Activated CD8-positive, alpha-beta T cell treated with anti-CD3 and anti-CD28 coated beads, Interleukin-2, amount 10 ng/mL, durations not matched to agents 7 days and 5 days (primary cell): ENCODE results near the gene XIAP. TPM values are rescaled to one million over a fixed set of nuclear protein-coding genes. Genes with fewer than 3 reads are reported as not detected.
"Not testable (repeated sequence)": the region's sequence is repeated elsewhere in the genome, so short reads cannot be mapped to it uniquely, and the experiment has no call there.

ENCODE experiments used
- ATAC-seq: fragments of 150-1000 bp; cut with Tn5 transposase; one replicate; pipeline ENCODE4 v1.10.0; 2021; ENCODE audit warnings: moderate library complexity
- CTCF ChIA-PET: fragments of 350-600 bp; sonication (Branson Sonifier 250); formaldehyde crosslinking; loops from one replicate; lab custom pipeline; 2021; ENCODE audit warnings: antibody characterized with exemption; lab: Charles Lee
- POLR2A ChIA-PET: fragments of 350-600 bp; sonication (Branson Sonifier 250); formaldehyde crosslinking; loops from one replicate; lab custom pipeline; 2021; ENCODE audit warnings: antibody characterized with exemption; lab: Charles Lee
- DNase-seq: peaks from one replicate; pipeline ENCODE4 v3.0.0-alpha.2; 2020
- H3K27ac Mint-ChIP-seq: one replicate; pipeline ENCODE4 v1.8.0; 2021; ENCODE audit warnings: mild to moderate bottlenecking, mixed read lengths
- H3K27me3 Mint-ChIP-seq: one replicate; pipeline ENCODE4 v1.8.0; 2021; ENCODE audit warnings: low read depth, mixed read lengths
- H3K36me3 Mint-ChIP-seq: one replicate; pipeline ENCODE4 v1.8.0; 2021; ENCODE audit warnings: low read depth, mixed read lengths
- H3K4me1 Mint-ChIP-seq: one replicate; pipeline ENCODE4 v1.8.0; 2021; ENCODE audit warnings: low read depth, mixed read lengths
- H3K4me3 Mint-ChIP-seq: one replicate; pipeline ENCODE4 v1.8.0; 2021; ENCODE audit warnings: mild to moderate bottlenecking, mixed read lengths
- H3K9me3 Mint-ChIP-seq: one replicate; pipeline ENCODE4 v1.8.0; 2022; ENCODE audit warnings: mixed read lengths; ENCODE audit not compliant: insufficient read depth
- total RNA-seq, 2 experiments: library from RNA; stranded (reverse); gene quantifications; one replicate each; pipeline ENCODE4 v1.2.3, GENCODE V29; 2021

Gene XIAP
- total RNA-seq, 2 experiments from 2014 or later, result 33.9 to 38.0 TPM

GRCh38 chrX:123846577-123847038 lies 13.2 kb upstream of the XIAP start:
- Mint-ChIP-seq H3K9me3 (no peaks in the 10 kb centered on the region), H3K4me1 (no peaks in the 10 kb centered on the region), H3K36me3 (no peaks in the 10 kb centered on the region), H3K27me3 (peaks cover 3% of the 10 kb centered on the region), H3K27ac (no peak overlapping the region), H3K4me3 (no peak overlapping the region)
- ChIA-PET POLR2A (interaction anchor here (0.6 kb wide), 1 partner anchor 147 kb away, joined by 3 read pairs; no protein-coding TSS in a partner anchor), CTCF (no interaction called here)
- ATAC-seq (no peak), DNase-seq (no peak)

- no peaks in the 10 kb centered on the region for H3K36me3 Mint-ChIP-seq
- ChIA-PET CTCF (no interaction called here), POLR2A (no interaction called here)
Observed at GRCh38 chrX:123847056-123847455, 12.8 kb upstream of the XIAP start.

GRCh38 chrX:123849096-123849495 lies 10.8 kb upstream of the XIAP start:
- no peak for ATAC-seq
- Mint-ChIP-seq H3K36me3 (no peaks in the 10 kb centered on the region), H3K4me1 (no peaks in the 10 kb centered on the region), H3K4me3 (no peak overlapping the region), H3K27ac (no peak overlapping the region), H3K27me3 (peaks cover 3% of the 10 kb centered on the region), H3K9me3 (no peaks in the 10 kb centered on the region)
- POLR2A ChIA-PET, result no interaction called here
- CTCF ChIA-PET, result no interaction called here
- DNase-seq, result no peak

More at GRCh38 chrX:123847056-123847455, 12.8 kb upstream of the XIAP start:
- Mint-ChIP-seq H3K9me3 (no peaks in the 10 kb centered on the region), H3K27me3 (peaks cover 3% of the 10 kb centered on the region), H3K4me1 (no peaks in the 10 kb centered on the region), H3K27ac (no peak overlapping the region), H3K4me3 (no peak overlapping the region)
- no peak for ATAC-seq
- DNase-seq, result no peak

- POLR2A ChIA-PET, H3K27me3 Mint-ChIP-seq, H3K9me3 Mint-ChIP-seq, H3K4me1 Mint-ChIP-seq, CTCF ChIA-PET, H3K27ac Mint-ChIP-seq, H3K36me3 Mint-ChIP-seq, ATAC-seq, H3K4me3 Mint-ChIP-seq, DNase-seq: not testable (repeated sequence)
Observed at GRCh38 chrX:123849906-123850305, 9.9 kb upstream of the XIAP start.

GRCh38 chrX:123851079-123851478 lies 8.8 kb upstream of the XIAP start:
- H3K4me3 Mint-ChIP-seq, result no peak overlapping the region
- ATAC-seq (no peak), DNase-seq (no peak)
- ChIA-PET POLR2A (no interaction called here), CTCF (no interaction called here)
- H3K36me3 Mint-ChIP-seq, result no peaks in the 10 kb centered on the region
- no peaks in the 10 kb centered on the region for H3K4me1 Mint-ChIP-seq
- no peaks in the 10 kb centered on the region for H3K9me3 Mint-ChIP-seq
- H3K27ac Mint-ChIP-seq, result no peak overlapping the region
- H3K27me3 Mint-ChIP-seq, result peaks cover 3% of the 10 kb centered on the region

- H3K36me3 Mint-ChIP-seq, result no peaks in the 10 kb centered on the region
- H3K27me3 Mint-ChIP-seq, result peaks cover 3% of the 10 kb centered on the region
- H3K9me3 Mint-ChIP-seq, result no peaks in the 10 kb centered on the region
- ChIA-PET CTCF (interaction anchor here (1.1 kb wide), 1 partner anchor 23 kb away, joined by 3 read pairs; no protein-coding TSS in a partner anchor), POLR2A (no interaction called here)
- peaks cover 9% of the 10 kb centered on the region for H3K4me1 Mint-ChIP-seq
- no peak for DNase-seq
- H3K27ac Mint-ChIP-seq, result no peak overlapping the region
- no peak overlapping the region for H3K4me3 Mint-ChIP-seq
- ATAC-seq, result no peak
Observed at GRCh38 chrX:123854329-123854728, 5.5 kb upstream of the XIAP start.

GRCh38 chrX:123859409-123859845 lies 426 bp upstream of the XIAP start:
- no peaks in the 10 kb centered on the region for H3K9me3 Mint-ChIP-seq
- peaks cover 3% of the 10 kb centered on the region for H3K36me3 Mint-ChIP-seq
- ATAC-seq (no peak), DNase-seq (no peak)
- H3K27ac Mint-ChIP-seq, result peak overlapping the region; percentile 93
- POLR2A ChIA-PET, result no interaction called here
- H3K4me1 Mint-ChIP-seq, result peaks cover 10% of the 10 kb centered on the region
- peak overlapping the region; percentile 78 for H3K4me3 Mint-ChIP-seq
- CTCF ChIA-PET, result interaction anchor here (1.5 kb wide), 1 partner anchor 26 kb away, joined by 5 read pairs; no protein-coding TSS in a partner anchor
- no peaks in the 10 kb centered on the region for H3K27me3 Mint-ChIP-seq

- peak overlapping the region; percentile 78 for H3K4me3 Mint-ChIP-seq
- H3K27me3 Mint-ChIP-seq, result no peaks in the 10 kb centered on the region
- ChIA-PET CTCF (interaction anchor here (2.1 kb wide), 1 partner anchor 28 kb away, joined by 4 read pairs; no protein-coding TSS in a partner anchor), POLR2A (interaction anchor here (1.1 to 1.7 kb wide), 3 partner anchors 18 to 101 kb away, joined by 3 to 8 read pairs (median 5); partner anchors contain the start of gene STAG2)
- peaks cover 5% of the 10 kb centered on the region for H3K36me3 Mint-ChIP-seq
- DNase-seq, result no peak
- peak overlapping the region; percentile 93 for H3K27ac Mint-ChIP-seq
- H3K4me1 Mint-ChIP-seq, result peaks cover 12% of the 10 kb centered on the region
- ATAC-seq, result no peak
- no peaks in the 10 kb centered on the region for H3K9me3 Mint-ChIP-seq
Observed at GRCh38 chrX:123860983-123861382, 1.1 kb downstream of the XIAP start.

GRCh38 chrX:123869488-123869887 lies 9.6 kb downstream of the XIAP start:
- POLR2A ChIA-PET, result no interaction called here
- H3K9me3 Mint-ChIP-seq, result no peaks in the 10 kb centered on the region
- H3K27ac Mint-ChIP-seq, result no peak overlapping the region
- H3K4me1 Mint-ChIP-seq, result peaks cover 11% of the 10 kb centered on the region
- CTCF ChIA-PET, result interaction anchor here (0.6 kb wide), 1 partner anchor 1063 kb away, joined by 3 read pairs; no protein-coding TSS in a partner anchor
- no peaks in the 10 kb centered on the region for H3K27me3 Mint-ChIP-seq
- ATAC-seq (no peak), DNase-seq (no peak)
- H3K36me3 Mint-ChIP-seq, result peaks cover 24% of the 10 kb centered on the region
- no peak overlapping the region for H3K4me3 Mint-ChIP-seq

GRCh38 chrX:123871309-123871708 lies 11.5 kb downstream of the XIAP start:
- ATAC-seq, result no peak
- POLR2A ChIA-PET, result no interaction called here
- H3K4me3 Mint-ChIP-seq, result no peak overlapping the region
- H3K4me1 Mint-ChIP-seq, result peaks cover 12% of the 10 kb centered on the region
- no peak overlapping the region for H3K27ac Mint-ChIP-seq
- H3K27me3 Mint-ChIP-seq, result no peaks in the 10 kb centered on the region
- no peak for DNase-seq
- peaks cover 21% of the 10 kb centered on the region for H3K36me3 Mint-ChIP-seq
- no peaks in the 10 kb centered on the region for H3K9me3 Mint-ChIP-seq
- CTCF ChIA-PET, result no interaction called here

- DNase-seq, result no peak
- POLR2A ChIA-PET, result no interaction called here
- CTCF ChIA-PET, result no interaction called here
- ATAC-seq, result no peak
- no peaks in the 10 kb centered on the region for H3K27me3 Mint-ChIP-seq
- H3K9me3 Mint-ChIP-seq, result no peaks in the 10 kb centered on the region
- H3K4me3 Mint-ChIP-seq, result no peak overlapping the region
- peaks cover 28% of the 10 kb centered on the region for H3K4me1 Mint-ChIP-seq
- peaks cover 21% of the 10 kb centered on the region for H3K36me3 Mint-ChIP-seq
- H3K27ac Mint-ChIP-seq, result no peak overlapping the region
Observed at GRCh38 chrX:123873956-123874355, 14.1 kb downstream of the XIAP start.

GRCh38 chrX:123876177-123876576 lies 16.3 kb downstream of the XIAP start:
- ATAC-seq, result no peak
- POLR2A ChIA-PET, result no interaction called here
- no peaks in the 10 kb centered on the region for H3K9me3 Mint-ChIP-seq
- no peak for DNase-seq
- H3K27ac Mint-ChIP-seq, result no peak overlapping the region
- peaks cover 16% of the 10 kb centered on the region for H3K36me3 Mint-ChIP-seq
- CTCF ChIA-PET, result no interaction called here
- H3K27me3 Mint-ChIP-seq, result no peaks in the 10 kb centered on the region
- peaks cover 32% of the 10 kb centered on the region for H3K4me1 Mint-ChIP-seq
- H3K4me3 Mint-ChIP-seq, result no peak overlapping the region
